K562 (cell line): ENCODE measurements around the gene ITGB3BP. TPM values are rescaled to one million over a fixed set of nuclear protein-coding genes. Genes with fewer than 3 reads are reported as not detected.

Experiments
- ATAC-seq: fragments of 200-7000 bp; cut with Tn5 transposase; 3 replicates; pipeline ENCODE4 v1.9.1; 2020; ENCODE audit warnings: moderate library complexity
- BruUV-seq: library from RNA; stranded (reverse); fragments of 400-500 nt; replicated peaks from 2 replicates; lab custom pipeline; 2021; lab: Mats Ljungman, UMichigan
- CTCF ChIA-PET: fragments of 300-600 bp; formaldehyde crosslinking; extraction: SDS; loops from one replicate; lab custom pipeline; 2021; ENCODE audit warnings: low intra/inter-chr PET ratio; lab: Yijun Ruan, JAX
- POLR2A ChIA-PET: fragments of 300-600, 350-650 bp; sonication (Branson Sonifier 250); formaldehyde crosslinking; extraction: SDS; loops from one replicate; lab custom pipeline; 2021; ENCODE audit warnings: antibody characterized with exemption, inconsistent platforms; lab: Yijun Ruan, JAX
- DNase-seq, 4 experiments: peaks; one replicate each; pipeline versions ENCODE4 v3.0.0 to v3.0.0-alpha.2; 2011 to 2018; ENCODE audit warnings: low spot score in 3 of 4, mixed read lengths in 3 of 4; ENCODE audit errors: extremely low read depth in 1 of 4
- FAIRE-seq: peaks from 2 replicates; lab custom pipeline; 2011; peaks lifted over from hg19 to GRCh38; lab: Jason Lieb, UNC
- H2AFZ ChIP-seq: 2 replicates; pipeline ENCODE4 v1.6.0; 2011; ENCODE audit warnings: low read depth, low read length, control low read depth, inconsistent platforms
- H3K27ac ChIP-seq: fragments of 200-600 bp; 3 replicates; pipeline ENCODE4 v1.8.0; 2011; ENCODE audit warnings: low read depth, mild to moderate bottlenecking, control low read depth, inconsistent platforms, low read length, moderate library complexity, mixed read lengths; ENCODE audit errors: extremely low read depth
- H3K27me3 ChIP-seq, 2 experiments: fragments of 300-600 bp in 1 of 2; 2 replicates in 1 of 2; 3 replicates in 1 of 2; pipeline versions ENCODE4 v1.6.0 to v1.8.0; 2011; ENCODE audit warnings: inconsistent platforms in 2 of 2, low read length in 2 of 2, mild to moderate bottlenecking in 1 of 2, mixed read lengths in 1 of 2, moderate library complexity in 1 of 2; ENCODE audit not compliant: control insufficient read depth in 2 of 2, insufficient read depth in 2 of 2
- H3K36me3 ChIP-seq: fragments of 300-600 bp; 3 replicates; pipeline ENCODE4 v1.8.0; 2011; ENCODE audit warnings: mild to moderate bottlenecking, low read length, inconsistent platforms; ENCODE audit not compliant: control insufficient read depth, insufficient read depth
- H3K4me1 ChIP-seq, 2 experiments: fragments of 200-600 bp in 1 of 2; replicated peaks in 1 of 2; 2 replicates in 1 of 2; 3 replicates in 1 of 2; pipeline versions ENCODE4 v1.5.1 to v1.8.0; 2011; ENCODE audit warnings: inconsistent platforms in 2 of 2, low read length in 2 of 2, mild to moderate bottlenecking in 1 of 2, mixed read lengths in 1 of 2, moderate library complexity in 1 of 2; ENCODE audit not compliant: control insufficient read depth in 2 of 2, insufficient read depth in 2 of 2
- H3K4me2 ChIP-seq: 2 replicates; pipeline ENCODE4 v1.6.1; 2011; ENCODE audit warnings: low read length, control low read depth, inconsistent platforms, mixed read lengths; ENCODE audit not compliant: insufficient read depth
- H3K4me3 ChIP-seq: fragments of 200-600 bp; sonication (generic), shearing (Covaris generic); 2 replicates; pipeline ENCODE4 v1.5.1; 2016; ENCODE audit warnings: control low read depth, inconsistent platforms
- H3K79me2 ChIP-seq: fragments of 200-600 bp; 3 replicates; pipeline ENCODE4 v1.8.0; 2011; ENCODE audit warnings: low read length, inconsistent platforms; ENCODE audit not compliant: control insufficient read depth, insufficient read depth
- H3K9ac ChIP-seq, 2 experiments: 2 replicates each; pipeline versions ENCODE4 v1.6.0 to v1.6.1; 2011; ENCODE audit warnings: low read depth in 2 of 2, low read length in 2 of 2, control low read depth in 1 of 2, inconsistent platforms in 1 of 2, mild to moderate bottlenecking in 1 of 2, mixed read lengths in 1 of 2; ENCODE audit not compliant: insufficient read depth in 1 of 2
- H3K9me1 ChIP-seq: one replicate; pipeline ENCODE4 v1.6.0; 2011; ENCODE audit warnings: inconsistent platforms, mild to moderate bottlenecking, low read length, moderate library complexity; ENCODE audit not compliant: control insufficient read depth, insufficient read depth
- H3K9me3 ChIP-seq: replicated peaks from 2 replicates; pipeline ENCODE4 v1.5.1; 2011; ENCODE audit warnings: low read depth, low read length, inconsistent platforms; ENCODE audit not compliant: control insufficient read depth, insufficient read depth
- H4K20me1 ChIP-seq: replicated peaks from 2 replicates; pipeline ENCODE4 v1.6.1; 2011; ENCODE audit warnings: low read length, inconsistent platforms, mixed read lengths; ENCODE audit not compliant: control insufficient read depth, insufficient read depth
- CBX2 ChIP-seq: fragments of 200-600 bp; sonication (generic); IDR thresholded peaks from one replicate; pipeline ENCODE4 v1.6.1; 2012; ENCODE audit warnings: mild to moderate bottlenecking, low read length, inconsistent platforms; ENCODE audit not compliant: insufficient read depth, poor library complexity, severe bottlenecking
- HDAC8 ChIP-seq: fragments of 450-650 bp; IDR thresholded peaks from 2 replicates; pipeline ENCODE4 v1.6.1; 2016; ENCODE audit warnings: mild to moderate bottlenecking, missing genetic modification characterization, moderate library complexity, missing compliant biosample characterization
- HIVEP1 ChIP-seq: fragments of 250-450 bp; sonication (Bioruptor Pico); IDR thresholded peaks from 2 replicates; pipeline ENCODE4 v1.4.0; 2020; ENCODE audit warnings: mild to moderate bottlenecking
- MAFG ChIP-seq: fragments of 450-650 bp; conservative IDR thresholded peaks from 2 replicates; pipeline ENCODE4 v1.6.1; 2016; ENCODE audit warnings: missing genetic modification characterization, missing compliant biosample characterization
- MYNN ChIP-seq, 2 experiments: sonication (generic); formaldehyde crosslinking in 1 of 2; IDR thresholded peaks; 2 replicates each; pipeline versions ENCODE4 v1.5.0 to v1.6.1; 2016 to 2020; ENCODE audit warnings: antibody characterized with exemption in 1 of 2, missing genetic modification reagents in 1 of 2
- NR2C1 ChIP-seq, 2 experiments: fragments of 450-650 bp; IDR thresholded peaks; 2 replicates each; pipeline ENCODE4 v1.6.1; 2017; ENCODE audit warnings: mild to moderate bottlenecking in 2 of 2, antibody characterized with exemption in 1 of 2, inconsistent platforms in 1 of 2, missing compliant biosample characterization in 1 of 2, missing genetic modification characterization in 1 of 2
- THRAP3 ChIP-seq: fragments of 450-650 bp; IDR thresholded peaks from 2 replicates; pipeline ENCODE4 v1.6.1; 2016; ENCODE audit warnings: mild to moderate bottlenecking, inconsistent platforms, borderline replicate concordance
- XRCC4 ChIP-seq: IDR thresholded peaks from one replicate; pipeline ENCODE4 v1.6.1; 2011; ENCODE audit not compliant: insufficient read depth, insufficient read length; ENCODE audit errors: extremely low read depth
- ZNF124 ChIP-seq: sonication (generic); formaldehyde crosslinking; IDR thresholded peaks from 2 replicates; pipeline ENCODE4 v1.8.1; 2022; ENCODE audit warnings: missing genetic modification reagents
- ZNF212 ChIP-seq: fragments of 450-650 bp; formaldehyde crosslinking; IDR thresholded peaks from 2 replicates; pipeline ENCODE4 v1.4.0; 2020; ENCODE audit warnings: mild to moderate bottlenecking
- ZNF3 ChIP-seq: fragments of 250-450 bp; sonication (Bioruptor Pico); IDR thresholded peaks from 2 replicates; pipeline ENCODE4 v1.5.0; 2021; ENCODE audit warnings: mild to moderate bottlenecking, moderate library complexity
- ZNF324 ChIP-seq: fragments of 250-450 bp; sonication (Bioruptor Pico); IDR thresholded peaks from 2 replicates; pipeline ENCODE4 v1.4.0; 2020; ENCODE audit warnings: mild to moderate bottlenecking
- ZNF354B ChIP-seq: fragments of 250-450 bp; sonication (Bioruptor Pico); IDR thresholded peaks from 2 replicates; pipeline ENCODE4 v1.4.0; 2020
- ZNF561 ChIP-seq: fragments of 450-650 bp; formaldehyde crosslinking; conservative IDR thresholded peaks from 2 replicates; pipeline ENCODE4 v1.4.0; 2020; ENCODE audit warnings: mild to moderate bottlenecking, moderate library complexity
- WGBS: fragments of 100-300 bp; shearing (Covaris generic); methylation state at CpG from one replicate; pipeline ENCODE4 v1.1.6; 2016; ENCODE audit warnings: low coverage, mixed read lengths; ENCODE audit not compliant: insufficient coverage; ENCODE audit errors: missing lambda C conversion rate; 5-methylcytosine and 5-hydroxymethylcytosine counted together
- in situ Hi-C: fragments of 300-500 bp; cut with MboI; formaldehyde crosslinking; loops from 4 replicates; pipeline ENCODE4 v1.15.0; 2018; ENCODE audit warnings: inconsistent platforms, mixed read lengths
- intact Hi-C: fragments of 100-400 bp; cut with micrococcal nuclease; formaldehyde crosslinking; loops from 2 replicates; pipeline ENCODE4 v1.14.2; 2022
- polyA plus RNA-seq, 8 experiments: library from polyadenylated mRNA; depleted of rRNA in 4 of 8; stranded (reverse) in 5 of 8; unstranded in 3 of 8; fragments of >200 nt; fragmentation: Nextera tagmentation in 2 of 8; fragmentation: Illumina TruSeq in 1 of 8; extraction: Ambion mirVana in 2 of 8; extraction: Trizol in 1 of 8; gene quantifications; 2 replicates each; pipeline versions ENCODE4 v1.2.1 to v1.2.3, GENCODE V29; 2011 to 2014; ENCODE audit warnings: inconsistent platforms in 1 of 8, missing spikeins in 1 of 8
- total RNA-seq, 7 experiments: library from RNA; depleted of rRNA in 6 of 7; stranded (reverse); fragments of >200 nt in 6 of 7; fragmentation: Illumina TruSeq in 2 of 7; extraction: Trizol in 2 of 7; gene quantifications; 2 replicates each; pipeline versions ENCODE4 v1.2.1 to v1.2.3, GENCODE V29; 2011 to 2021; ENCODE audit warnings: low replicate concordance in 1 of 7
- TF ChIP-seq, protein P1 (sequence below): fragments of 450-650 bp; IDR thresholded peaks from 2 replicates; pipeline ENCODE4 v1.6.1; 2016; ENCODE audit warnings: low read depth, mild to moderate bottlenecking, moderate library complexity

Gene ITGB3BP
- total and polyA plus RNA-seq, 9 of the 15 experiments (the other 6 are each of a cell fraction or from before 2014, with no cell fraction given): 62.8 to 151 (median 110) TPM

DNA sequence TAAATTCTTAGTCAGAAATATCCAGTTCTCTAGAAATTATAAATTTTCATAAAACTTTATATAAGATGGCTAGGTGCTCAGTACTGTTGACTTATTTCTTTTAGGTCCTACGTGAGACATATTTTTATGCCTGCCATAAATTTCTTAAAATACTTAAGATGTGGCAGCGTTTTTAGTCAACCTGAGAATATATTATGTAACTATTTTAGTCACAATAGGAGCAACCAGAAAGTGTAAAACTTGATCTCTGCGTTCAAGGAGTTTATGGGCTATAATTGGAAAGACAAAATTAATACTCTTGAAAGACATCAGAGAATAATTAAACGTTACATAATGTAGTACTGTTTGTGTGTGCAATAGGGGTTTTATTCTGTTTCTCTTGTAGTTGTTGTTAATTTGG lies 46.0 kb upstream of the ITGB3BP start:
- TF ChIP-seq ZNF354B: no peak
- no peak for TF ChIP-seq CBX2
- no peak for TF ChIP-seq MYNN (IDR thresholded peaks at IDR 0.05)
- TF ChIP-seq MYNN (CRISPR knock-in tag; IDR thresholded peaks at IDR 0.05): no peak
- TF ChIP-seq XRCC4: no peak
- no peak for TF ChIP-seq MAFG (tag)
- no peak for TF ChIP-seq ZNF561 (CRISPR knock-in tag)
- TF ChIP-seq THRAP3: no peak
- no peak for TF ChIP-seq ZNF324 (CRISPR knock-in tag)
- no peak for TF ChIP-seq ZNF3 (CRISPR knock-in tag)
- no peak for TF ChIP-seq ZNF212
- TF ChIP-seq ZNF124 (CRISPR knock-in tag): no peak
- TF ChIP-seq HIVEP1: no peak
- TF ChIP-seq NR2C1 (IDR thresholded peaks at IDR 0.05): no peak
- TF ChIP-seq NR2C1 (tag; IDR thresholded peaks at IDR 0.05): no peak
- TF ChIP-seq, protein P1, sequence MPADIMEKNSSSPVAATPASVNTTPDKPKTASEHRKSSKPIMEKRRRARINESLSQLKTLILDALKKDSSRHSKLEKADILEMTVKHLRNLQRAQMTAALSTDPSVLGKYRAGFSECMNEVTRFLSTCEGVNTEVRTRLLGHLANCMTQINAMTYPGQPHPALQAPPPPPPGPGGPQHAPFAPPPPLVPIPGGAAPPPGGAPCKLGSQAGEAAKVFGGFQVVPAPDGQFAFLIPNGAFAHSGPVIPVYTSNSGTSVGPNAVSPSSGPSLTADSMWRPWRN: no peak
- TF ChIP-seq HDAC8 (tag): no peak

More for the DNA sequence above, 46.0 kb upstream of the ITGB3BP start:
- Histone ChIP-seq H2AFZ (no peak overlapping the region), H3K36me3 (no peaks in the 10 kb centered on the region), H3K27ac (no peak overlapping the region), H3K4me3 (no peak overlapping the region), H3K4me2 (no peak overlapping the region), H3K9me1 (no peaks in the 10 kb centered on the region), H3K9ac (no peak overlapping the region), H3K9me3 (no peaks in the 10 kb centered on the region), H3K27me3 (no peaks in the 10 kb centered on the region; a peak in 1 of 5 replicates), H4K20me1 (no peaks in the 10 kb centered on the region), H3K4me1 (no peaks in the 10 kb centered on the region), H3K79me2 (no peaks in the 10 kb centered on the region)
- ATAC-seq: no peak
- no peak for FAIRE-seq
- intact Hi-C loops: no loop called here
- no TSS peak for BruUV-seq
- ChIA-PET CTCF (no interaction called here), POLR2A (no interaction called here)
- in situ Hi-C loops: no loop called here
- 12% methylated on average over 4 of the region's 4 CpGs for WGBS
- DNase-seq: no peak
